HG03521 (cell line): ENCODE results near the gene ADGRL3.

Experiments used
- ATAC-seq: cut with Tn5 transposase; IDR thresholded peaks from one replicate; pipeline ENCODE4 v1.9.1; 2021; ENCODE audit warnings: mild to moderate bottlenecking, moderate library complexity; ENCODE audit not compliant: unreplicated experiment

ADGRL3 gene

GRCh38 chr4:61200187-61200915, at the start of gene ADGRL3:
Gene ADGRL3 (plus strand): TSS chr4:61200326.
- ATAC-seq, result no peak

GRCh38 chr4:61152433-61152832, 47.7 kb upstream of the ADGRL3 start:
- no peak for ATAC-seq

GRCh38 chr4:61160478-61160877, 39.6 kb upstream of the ADGRL3 start:
- ATAC-seq, result no peak

- no peak for ATAC-seq
Observed at GRCh38 chr4:61162116-61162515, 38.0 kb upstream of the ADGRL3 start.

GRCh38 chr4:61173799-61174198, 26.3 kb upstream of the ADGRL3 start:
- ATAC-seq, result no peak

- ATAC-seq, result no peak
Observed at GRCh38 chr4:61175495-61175894, 24.6 kb upstream of the ADGRL3 start.

- ATAC-seq, result no peak
Observed at GRCh38 chr4:61177367-61177766, 22.8 kb upstream of the ADGRL3 start.

GRCh38 chr4:61180405-61180804, 19.7 kb upstream of the ADGRL3 start:
- no peak for ATAC-seq

GRCh38 chr4:61182915-61183314, 17.2 kb upstream of the ADGRL3 start:
- no peak for ATAC-seq

GRCh38 chr4:61185288-61185687, 14.8 kb upstream of the ADGRL3 start:
- no peak for ATAC-seq

- no peak for ATAC-seq
Observed at GRCh38 chr4:61192392-61192791, 7.7 kb upstream of the ADGRL3 start.

GRCh38 chr4:61193863-61194262, 6.3 kb upstream of the ADGRL3 start:
- ATAC-seq, result no peak

GRCh38 chr4:61194571-61194970, 5.6 kb upstream of the ADGRL3 start:
- no peak for ATAC-seq

- ATAC-seq, result no peak
Observed at GRCh38 chr4:61195101-61195500, 5.0 kb upstream of the ADGRL3 start.

GRCh38 chr4:61198686-61199085, 1.4 kb upstream of the ADGRL3 start:
- no peak for ATAC-seq

GRCh38 chr4:61199873-61200186, 296 bp upstream of the ADGRL3 start:
- no peak for ATAC-seq

GRCh38 chr4:61200916-61201526, 895 bp downstream of the ADGRL3 start:
- no peak for ATAC-seq

GRCh38 chr4:61201561-61201960, 1.4 kb downstream of the ADGRL3 start:
- ATAC-seq, result no peak

GRCh38 chr4:61201961-61202637, 2.0 kb downstream of the ADGRL3 start:
- no peak for ATAC-seq

- ATAC-seq, result no peak
Observed at GRCh38 chr4:61202638-61203435, 2.7 kb downstream of the ADGRL3 start.

GRCh38 chr4:61203436-61203790, 3.3 kb downstream of the ADGRL3 start:
- no peak for ATAC-seq
